Stimulated activated CD4-positive, alpha-beta T cell treated with anti-CD3 and anti-CD28 coated beads, Interleukin-12 subunit alpha, Interleukin-12 subunit beta, amount 100 ng/mL, for 4 hours (primary cell): ENCODE results near the gene TRIO.

Experiments used
- DNase-seq: peaks from one replicate; pipeline ENCODE4 v3.0.0-alpha.2; 2020

The TRIO gene

GRCh38 chr5:14229734-14230133 is 86.6 kb downstream of the TRIO start:
- DNase-seq = no peak

- DNase-seq = no peak
Measured at GRCh38 chr5:14231156-14231555, 88.0 kb downstream of the TRIO start.

GRCh38 chr5:14231890-14232289 is 88.7 kb downstream of the TRIO start:
- no peak for DNase-seq

GRCh38 chr5:14234204-14234603 is 91.1 kb downstream of the TRIO start:
- no peak for DNase-seq

- DNase-seq = no peak
Measured at GRCh38 chr5:14235872-14236271, 92.7 kb downstream of the TRIO start.

- no peak for DNase-seq
Measured at GRCh38 chr5:14236757-14237156, 93.6 kb downstream of the TRIO start.

- no peak for DNase-seq
Measured at GRCh38 chr5:14237317-14238086, 94.4 kb downstream of the TRIO start.

GRCh38 chr5:14238272-14238671 is 95.1 kb downstream of the TRIO start:
- no peak for DNase-seq

GRCh38 chr5:14239404-14239803 is 96.3 kb downstream of the TRIO start:
- no peak for DNase-seq

GRCh38 chr5:14239951-14240350 is 96.8 kb downstream of the TRIO start:
- DNase-seq = no peak

GRCh38 chr5:14240359-14240758 is 97.2 kb downstream of the TRIO start:
- no peak for DNase-seq

- DNase-seq = no peak
Measured at GRCh38 chr5:14241141-14241540, 98.0 kb downstream of the TRIO start.

GRCh38 chr5:14242447-14242846 is 99.3 kb downstream of the TRIO start:
- DNase-seq = no peak

- DNase-seq = no peak
Measured at GRCh38 chr5:14242871-14243383, 99.8 kb downstream of the TRIO start.

- DNase-seq = no peak
Measured at GRCh38 chr5:14243766-14244165, 100.6 kb downstream of the TRIO start.

GRCh38 chr5:14244721-14245120 is 101.6 kb downstream of the TRIO start:
- no peak for DNase-seq

GRCh38 chr5:14245132-14245925 is 102.2 kb downstream of the TRIO start:
- no peak for DNase-seq

GRCh38 chr5:14246350-14247053 is 103.4 kb downstream of the TRIO start:
- no peak for DNase-seq

GRCh38 chr5:14247054-14247386 is 103.9 kb downstream of the TRIO start:
- DNase-seq = no peak

- no peak for DNase-seq
Measured at GRCh38 chr5:14249258-14250082, 106.3 kb downstream of the TRIO start.

- DNase-seq = no peak
Measured at GRCh38 chr5:14250084-14250695, 107.0 kb downstream of the TRIO start.
